MCF 10A (cell line): ENCODE data around the gene GGNBP2. TPM values are rescaled to one million over a fixed set of nuclear protein-coding genes. Genes with fewer than 3 reads are reported as not detected.

Experiments used
- BruUV-seq: library from RNA; stranded (reverse); fragments of 400-500 nt; replicated peaks from 2 replicates; lab custom pipeline; 2021; lab: Mats Ljungman, UMichigan
- CTCF ChIA-PET: fragments of 300-600 bp; sonication (Branson Sonifier 250); formaldehyde crosslinking; extraction: SDS; loops from one replicate; lab custom pipeline; 2021; ENCODE audit warnings: antibody characterized with exemption, inconsistent platforms; lab: Yijun Ruan, JAX
- POLR2A ChIA-PET: fragments of 300-600, 350-650 bp; sonication (Branson Sonifier 250); formaldehyde crosslinking; extraction: SDS; loops from one replicate; lab custom pipeline; 2020; ENCODE audit warnings: antibody characterized with exemption, inconsistent platforms; lab: Yijun Ruan, JAX
- DNase-seq: peaks from one replicate; pipeline ENCODE4 v3.0.0-alpha.2; 2018; ENCODE audit not compliant: unreplicated experiment
- H3K27ac Mint-ChIP-seq: one replicate; pipeline ENCODE4 v1.8.0; 2022; ENCODE audit warnings: mild to moderate bottlenecking, low read depth, mixed read lengths; ENCODE audit not compliant: unreplicated experiment
- H3K27me3 Mint-ChIP-seq: one replicate; pipeline ENCODE4 v1.8.0; 2022; ENCODE audit warnings: mixed read lengths; ENCODE audit not compliant: insufficient read depth, unreplicated experiment
- H3K36me3 Mint-ChIP-seq: one replicate; pipeline ENCODE4 v1.8.0; 2022; ENCODE audit warnings: mild to moderate bottlenecking, moderate library complexity, mixed read lengths; ENCODE audit not compliant: insufficient read depth, unreplicated experiment
- H3K4me1 Mint-ChIP-seq: one replicate; pipeline ENCODE4 v1.8.0; 2022; ENCODE audit warnings: mixed read lengths; ENCODE audit not compliant: insufficient read depth, unreplicated experiment
- H3K4me3 Mint-ChIP-seq: one replicate; pipeline ENCODE4 v1.8.0; 2022; ENCODE audit warnings: mild to moderate bottlenecking, moderate library complexity, mixed read lengths; ENCODE audit not compliant: unreplicated experiment
- H3K9me3 Mint-ChIP-seq: one replicate; pipeline ENCODE4 v1.8.0; 2022; ENCODE audit warnings: mixed read lengths; ENCODE audit not compliant: unreplicated experiment
- CTCF ChIP-seq: fragments of 200-600 bp; IDR thresholded peaks from one replicate; pipeline ENCODE4 v1.8.0; 2022; ENCODE audit warnings: antibody characterized with exemption, mild to moderate bottlenecking; ENCODE audit not compliant: unreplicated experiment
- intact Hi-C: fragments of 100-400 bp; cut with micrococcal nuclease; formaldehyde crosslinking; loops from 2 replicates; pipeline ENCODE4 v1.14.1; 2022
- total RNA-seq: library from RNA; stranded (reverse); gene quantifications from 2 replicates; pipeline ENCODE4 v1.2.3, GENCODE V29; 2022

The GGNBP2 gene
- total RNA-seq, 1 experiment from 2014 or later, result 88.7 TPM

GRCh38 chr17:36629252-36629847, 84.6 kb downstream of the GGNBP2 start:
- intact Hi-C loops, result loop anchor here (1.0 to 5.0 kb wide), 5 partner anchors 319 to 743 kb away; partner anchors contain the start of gene AATF
- no peaks in the 10 kb centered on the region for H3K4me1 Mint-ChIP-seq
- CTCF ChIA-PET, result interaction anchor here (0.5 to 4.7 kb wide), 22 partner anchors 10 to 735 kb away, joined by 3 to 64 read pairs (median 4); partner anchors contain the start of gene MRM1
- peak; percentile 99 for TF ChIP-seq CTCF
- peaks cover 34% of the 10 kb centered on the region for H3K27me3 Mint-ChIP-seq
- no peaks in the 10 kb centered on the region for H3K9me3 Mint-ChIP-seq
- POLR2A ChIA-PET, result interaction anchor here (0.9 kb wide), 1 partner anchor 418 kb away, joined by 3 read pairs; no protein-coding TSS in a partner anchor
- H3K27ac Mint-ChIP-seq, result no peak overlapping the region
- no peak overlapping the region for H3K4me3 Mint-ChIP-seq
- DNase-seq, result peak; percentile 70
- no peaks in the 10 kb centered on the region for H3K36me3 Mint-ChIP-seq
- no TSS peak for BruUV-seq

GRCh38 chr17:36629970-36630502, 85.3 kb downstream of the GGNBP2 start:
- no peaks in the 10 kb centered on the region for H3K9me3 Mint-ChIP-seq
- peaks cover 41% of the 10 kb centered on the region for H3K27me3 Mint-ChIP-seq

GRCh38 chr17:36631022-36631421, 86.3 kb downstream of the GGNBP2 start:
- BruUV-seq, result no TSS peak
- H3K4me1 Mint-ChIP-seq, result no peaks in the 10 kb centered on the region
- peaks cover 48% of the 10 kb centered on the region for H3K27me3 Mint-ChIP-seq
- intact Hi-C loops, result no loop called here
- ChIA-PET POLR2A (no interaction called here), CTCF (interaction anchor here (0.6 to 4.7 kb wide), 3 partner anchors 13 to 632 kb away, joined by 3 to 64 read pairs (median 5); no protein-coding TSS in a partner anchor)
- no peak overlapping the region for H3K27ac Mint-ChIP-seq
- no peak overlapping the region for H3K4me3 Mint-ChIP-seq
- no peak for DNase-seq
- TF ChIP-seq CTCF, result no peak
- no peaks in the 10 kb centered on the region for H3K36me3 Mint-ChIP-seq
- no peaks in the 10 kb centered on the region for H3K9me3 Mint-ChIP-seq

More at GRCh38 chr17:36629970-36630502, 85.3 kb downstream of the GGNBP2 start:
- ChIA-PET POLR2A (interaction anchor here (0.9 kb wide), 1 partner anchor 417 kb away, joined by 3 read pairs; no protein-coding TSS in a partner anchor), CTCF (interaction anchor here (0.5 to 4.7 kb wide), 19 partner anchors 12 to 735 kb away, joined by 3 to 64 read pairs (median 3); partner anchors contain the start of gene MRM1)
- no peak for DNase-seq
- no TSS peak for BruUV-seq
- Mint-ChIP-seq H3K4me3 (no peak overlapping the region), H3K4me1 (no peaks in the 10 kb centered on the region), H3K27ac (no peak overlapping the region), H3K36me3 (no peaks in the 10 kb centered on the region)
- intact Hi-C loops, result loop anchor here (1.0 to 5.0 kb wide), 6 partner anchors 76 to 742 kb away; partner anchors contain the start of gene AATF
- TF ChIP-seq CTCF, result no peak
